ENCODE results near the gene FARS2.
"Not testable (repeated sequence)": the region's sequence is repeated elsewhere in the genome, so short reads cannot be mapped to it uniquely, and the experiment has no call there.

FARS2 gene

DNA sequence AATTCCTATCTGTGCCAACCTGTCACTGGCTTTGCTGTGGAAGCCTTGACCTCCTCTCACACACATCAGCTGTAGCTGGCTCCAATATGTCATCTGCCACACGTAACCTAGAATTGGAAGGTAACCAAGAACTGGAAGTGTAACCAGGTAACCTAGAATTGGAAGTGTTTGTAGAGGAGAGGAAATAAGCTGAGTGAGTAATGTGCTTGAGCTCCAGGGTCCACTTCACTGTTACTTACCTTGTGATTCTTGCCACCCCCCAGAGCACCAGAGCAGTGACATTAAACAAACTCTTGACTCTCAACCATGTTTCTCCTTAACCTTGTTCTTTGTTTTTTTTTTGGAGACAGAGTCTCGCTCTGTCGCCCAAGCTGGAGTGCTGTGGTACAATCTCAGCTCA, 394.9 kb downstream of the FARS2 start:
- WGBS, 2 experiments, result 89 to 100% methylated on average over 3 of the region's 3 CpGs
- no peak overlapping the region for H3K27ac ChIP-seq (ENCODE audit: insufficient read depth, low read depth, low read length, poor library complexity, severe bottlenecking)
- no peaks in the 10 kb centered on the region for H3K36me3 ChIP-seq (ENCODE audit: control insufficient read depth, insufficient read depth, low read length)
- H3K4me1 ChIP-seq (ENCODE audit: control insufficient read depth, insufficient read depth, low read length), result no peaks in the 10 kb centered on the region
- H3K9me3 ChIP-seq (ENCODE audit: control insufficient read depth, low read length), result no peaks in the 10 kb centered on the region
- H3K27me3 ChIP-seq (ENCODE audit: control insufficient read depth, insufficient read depth, low read length, poor library complexity, severe bottlenecking), result no peaks in the 10 kb centered on the region
- no peak overlapping the region for H3K4me3 ChIP-seq (ENCODE audit: insufficient read depth, low read depth, low read length)

DNA sequence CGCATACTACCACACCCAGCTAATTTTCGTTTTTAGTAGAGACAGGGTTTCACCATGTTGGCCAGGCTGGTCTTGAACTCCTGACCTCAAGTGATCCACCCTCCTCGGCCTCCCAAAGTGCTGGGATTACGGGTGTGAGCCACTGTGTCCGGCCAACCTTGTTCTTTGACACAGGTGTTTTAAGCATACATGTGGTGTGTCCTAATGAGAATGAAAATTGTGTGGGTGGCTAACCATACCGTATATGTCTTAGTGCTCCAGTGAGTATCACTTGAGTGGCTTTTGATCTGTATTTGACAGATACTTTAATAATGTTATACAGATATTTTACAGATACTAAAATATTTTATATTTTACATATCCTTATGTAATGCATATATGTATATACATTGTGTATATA, 395.4 kb downstream of the FARS2 start:
- not testable (repeated sequence) for H3K9me3 ChIP-seq (ENCODE audit: control insufficient read depth, low read length); H3K27me3 ChIP-seq (ENCODE audit: control insufficient read depth, insufficient read depth, low read length, poor library complexity, severe bottlenecking); H3K4me1 ChIP-seq (ENCODE audit: control insufficient read depth, insufficient read depth, low read length); H3K4me3 ChIP-seq (ENCODE audit: insufficient read depth, low read depth, low read length); H3K36me3 ChIP-seq (ENCODE audit: control insufficient read depth, insufficient read depth, low read length); H3K27ac ChIP-seq (ENCODE audit: insufficient read depth, low read depth, low read length, poor library complexity, severe bottlenecking)
- 94 to 96% methylated on average over 6 of the region's 6 CpGs for WGBS, 2 experiments

DNA sequence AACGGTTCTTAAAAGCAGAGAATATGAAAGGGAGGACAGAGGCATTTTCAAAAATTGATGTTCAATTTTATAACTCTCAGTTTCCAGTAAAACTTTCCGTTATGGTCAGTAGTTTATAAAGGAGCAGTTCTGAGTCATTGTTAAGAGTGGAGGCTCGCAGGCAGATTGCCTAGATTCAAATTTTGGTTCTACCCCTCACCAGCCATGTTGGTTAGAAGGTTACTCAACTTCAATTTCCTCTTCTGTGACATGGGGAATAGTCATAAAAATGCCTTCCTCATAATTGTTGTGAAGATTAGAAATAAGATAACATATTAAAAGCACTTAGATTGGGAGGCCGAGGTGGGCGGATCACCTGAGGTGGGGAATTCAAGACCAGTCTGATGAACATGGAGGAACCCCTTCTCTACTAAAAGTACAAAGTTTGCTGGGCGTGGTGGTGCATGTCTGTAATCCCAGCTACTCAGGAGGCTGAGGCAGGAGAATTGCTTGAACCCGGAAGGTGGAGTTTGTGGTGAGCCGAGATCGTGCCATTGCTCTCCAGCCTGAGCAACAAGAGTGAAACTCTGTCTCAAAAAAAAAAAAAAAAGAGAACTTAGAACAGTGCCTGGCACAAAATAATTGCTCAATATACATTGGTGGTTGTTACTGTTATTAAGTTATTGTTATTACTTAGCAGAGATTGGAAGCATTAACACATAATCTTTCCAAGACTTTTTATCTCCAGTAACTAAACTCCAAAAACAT, 396.5 kb downstream of the FARS2 start:
- WGBS, 2 experiments, result 94 to 95% methylated on average over 9 of the region's 9 CpGs
- Histone ChIP-seq H3K4me1 (ENCODE audit: control insufficient read depth, insufficient read depth, low read length) (no peaks in the 10 kb centered on the region), H3K27me3 (ENCODE audit: control insufficient read depth, insufficient read depth, low read length, poor library complexity, severe bottlenecking) (no peaks in the 10 kb centered on the region), H3K9me3 (ENCODE audit: control insufficient read depth, low read length) (no peaks in the 10 kb centered on the region), H3K4me3 (ENCODE audit: insufficient read depth, low read depth, low read length) (no peak overlapping the region), H3K27ac (ENCODE audit: insufficient read depth, low read depth, low read length, poor library complexity, severe bottlenecking) (no peak overlapping the region), H3K36me3 (ENCODE audit: control insufficient read depth, insufficient read depth, low read length) (no peaks in the 10 kb centered on the region)

DNA sequence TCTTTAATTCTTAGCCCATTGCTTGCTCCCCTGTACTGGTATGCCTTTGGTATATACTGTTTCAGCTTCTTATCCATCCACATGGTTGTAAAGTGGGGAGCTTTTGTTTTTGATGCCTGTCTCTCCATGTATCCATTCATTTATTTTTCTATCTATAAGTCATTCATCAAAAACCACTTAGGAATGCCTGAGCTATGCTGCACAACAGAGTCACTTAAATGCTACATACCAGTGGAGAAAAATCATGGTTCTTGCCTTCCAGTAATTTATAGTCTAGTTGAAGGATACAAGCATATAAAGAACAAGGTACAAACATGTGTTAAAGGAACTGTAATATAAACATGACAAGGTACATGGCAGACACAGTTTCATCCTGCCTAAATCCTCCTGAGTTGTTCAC, 398.2 kb downstream of the FARS2 start:
- Histone ChIP-seq H3K4me3 (ENCODE audit: insufficient read depth, low read depth, low read length) (no peak overlapping the region), H3K27me3 (ENCODE audit: control insufficient read depth, insufficient read depth, low read length, poor library complexity, severe bottlenecking) (no peaks in the 10 kb centered on the region), H3K4me1 (ENCODE audit: control insufficient read depth, insufficient read depth, low read length) (peaks cover 7% of the 10 kb centered on the region), H3K36me3 (ENCODE audit: control insufficient read depth, insufficient read depth, low read length) (no peaks in the 10 kb centered on the region), H3K27ac (ENCODE audit: insufficient read depth, low read depth, low read length, poor library complexity, severe bottlenecking) (no peak overlapping the region), H3K9me3 (ENCODE audit: control insufficient read depth, low read length) (no peaks in the 10 kb centered on the region)

DNA sequence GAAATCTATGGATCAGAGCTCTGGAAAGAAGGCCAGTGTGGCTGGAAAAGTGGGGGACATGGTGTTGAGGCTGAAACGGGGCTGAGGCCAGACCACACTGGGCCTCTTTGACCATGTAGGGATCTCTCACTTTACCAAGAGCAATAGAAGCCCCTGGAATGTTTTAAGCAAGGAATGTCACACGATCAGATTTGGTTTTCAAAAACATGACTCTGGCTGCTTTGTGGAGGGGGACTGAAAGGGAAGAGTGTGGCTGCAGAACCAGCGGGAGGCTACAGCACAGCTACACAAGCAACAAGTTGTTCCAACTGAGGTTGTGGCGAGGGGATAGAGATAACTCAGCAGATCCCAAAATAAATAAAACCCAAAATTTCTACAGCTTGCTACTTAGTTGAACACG, 399.5 kb downstream of the FARS2 start:
- no peaks in the 10 kb centered on the region for H3K36me3 ChIP-seq (ENCODE audit: control insufficient read depth, insufficient read depth, low read length)
- 70 to 72% methylated on average over 4 to 5 of the region's 5 CpGs for WGBS, 2 experiments

DNA sequence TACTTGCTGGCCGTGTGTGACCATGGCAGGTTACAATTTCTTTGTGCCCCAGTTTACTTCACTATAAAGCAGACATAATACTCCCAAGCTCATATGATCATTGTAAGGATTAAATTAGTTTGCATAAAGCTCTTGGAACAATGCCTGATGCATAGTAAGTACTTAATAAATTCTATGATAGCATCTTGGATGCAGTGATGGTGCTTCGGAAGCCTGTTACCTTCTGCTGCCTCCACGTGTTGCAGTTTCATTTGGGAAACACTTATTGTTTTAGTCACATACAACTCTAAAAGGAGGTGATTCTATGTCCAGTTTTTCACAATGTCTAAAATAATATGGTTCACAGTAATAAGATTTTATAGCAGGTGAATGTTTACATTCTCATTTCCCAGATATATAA, 401.5 kb downstream of the FARS2 start:
- Histone ChIP-seq H3K27me3 (ENCODE audit: control insufficient read depth, insufficient read depth, low read length, poor library complexity, severe bottlenecking) (no peaks in the 10 kb centered on the region), H3K9me3 (ENCODE audit: control insufficient read depth, low read length) (no peaks in the 10 kb centered on the region), H3K36me3 (ENCODE audit: control insufficient read depth, insufficient read depth, low read length) (no peaks in the 10 kb centered on the region), H3K4me3 (ENCODE audit: insufficient read depth, low read depth, low read length) (no peak overlapping the region), H3K27ac (ENCODE audit: insufficient read depth, low read depth, low read length, poor library complexity, severe bottlenecking) (no peak overlapping the region), H3K4me1 (ENCODE audit: control insufficient read depth, insufficient read depth, low read length) (peaks cover 16% of the 10 kb centered on the region)
- WGBS, 2 experiments, result 93 to 100% methylated on average over 3 of the region's 3 CpGs

More for the DNA sequence above, 399.5 kb downstream of the FARS2 start:
- Histone ChIP-seq H3K27ac (ENCODE audit: insufficient read depth, low read depth, low read length, poor library complexity, severe bottlenecking) (no peak overlapping the region), H3K27me3 (ENCODE audit: control insufficient read depth, insufficient read depth, low read length, poor library complexity, severe bottlenecking) (no peaks in the 10 kb centered on the region), H3K4me3 (ENCODE audit: insufficient read depth, low read depth, low read length) (no peak overlapping the region), H3K4me1 (ENCODE audit: control insufficient read depth, insufficient read depth, low read length) (peaks cover 16% of the 10 kb centered on the region), H3K9me3 (ENCODE audit: control insufficient read depth, low read length) (no peaks in the 10 kb centered on the region)

DNA sequence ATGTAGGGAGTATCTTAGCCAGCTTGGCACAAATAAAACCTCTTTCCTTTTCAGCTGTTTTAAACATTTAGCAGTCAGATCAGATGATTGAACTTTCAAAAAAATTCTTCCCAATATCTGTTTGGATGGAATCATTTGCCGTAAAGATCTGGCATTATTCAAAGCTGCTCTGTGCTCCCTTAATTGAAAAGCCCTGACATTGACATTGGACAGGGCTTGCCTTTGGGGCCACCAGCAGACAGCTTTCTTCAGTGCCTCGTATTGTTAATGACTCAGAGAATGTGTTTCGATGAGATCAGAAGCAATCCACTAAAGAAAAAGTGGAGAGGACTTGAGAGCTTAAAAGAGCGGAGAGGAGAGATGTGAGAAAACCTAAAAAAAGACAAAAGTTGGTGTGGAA, 401.9 kb downstream of the FARS2 start:
- 93 to 95% methylated on average over 4 of the region's 4 CpGs for WGBS, 2 experiments
- H3K27ac ChIP-seq (ENCODE audit: insufficient read depth, low read depth, low read length, poor library complexity, severe bottlenecking), result no peak overlapping the region

DNA sequence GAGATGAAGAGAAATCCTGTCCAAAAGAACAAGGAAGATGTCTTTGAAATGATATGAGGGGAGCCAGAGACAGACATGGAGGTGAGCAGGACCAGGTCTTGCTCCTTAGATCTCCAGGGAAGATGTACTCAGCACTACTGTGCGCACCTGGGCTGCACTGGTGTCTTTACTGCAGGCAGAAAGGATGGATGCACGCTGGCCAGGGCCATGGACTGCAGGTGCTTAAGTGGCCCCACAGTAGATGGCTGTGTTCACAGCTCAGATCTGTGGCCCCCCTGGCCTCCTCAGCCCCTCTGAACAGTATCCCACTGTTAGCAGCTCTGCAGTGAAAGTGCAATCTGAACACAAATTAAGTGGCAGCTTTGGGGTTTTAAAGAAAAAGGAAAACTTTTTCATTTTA, 402.4 kb downstream of the FARS2 start:
- H3K4me1 ChIP-seq (ENCODE audit: control insufficient read depth, insufficient read depth, low read length), result peaks cover 16% of the 10 kb centered on the region
- H3K9me3 ChIP-seq (ENCODE audit: control insufficient read depth, low read length), result no peaks in the 10 kb centered on the region
- no peaks in the 10 kb centered on the region for H3K36me3 ChIP-seq (ENCODE audit: control insufficient read depth, insufficient read depth, low read length)
- H3K27ac ChIP-seq (ENCODE audit: insufficient read depth, low read depth, low read length, poor library complexity, severe bottlenecking), result no peak overlapping the region
- no peak overlapping the region for H3K4me3 ChIP-seq (ENCODE audit: insufficient read depth, low read depth, low read length)
- no peaks in the 10 kb centered on the region for H3K27me3 ChIP-seq (ENCODE audit: control insufficient read depth, insufficient read depth, low read length, poor library complexity, severe bottlenecking)
- WGBS, 2 experiments, result 92 to 93% methylated on average over 2 of the region's 2 CpGs

More for the DNA sequence above, 401.9 kb downstream of the FARS2 start:
- Histone ChIP-seq H3K27me3 (ENCODE audit: control insufficient read depth, insufficient read depth, low read length, poor library complexity, severe bottlenecking) (no peaks in the 10 kb centered on the region), H3K9me3 (ENCODE audit: control insufficient read depth, low read length) (no peaks in the 10 kb centered on the region), H3K36me3 (ENCODE audit: control insufficient read depth, insufficient read depth, low read length) (no peaks in the 10 kb centered on the region), H3K4me1 (ENCODE audit: control insufficient read depth, insufficient read depth, low read length) (peaks cover 16% of the 10 kb centered on the region), H3K4me3 (ENCODE audit: insufficient read depth, low read depth, low read length) (no peak overlapping the region)

DNA sequence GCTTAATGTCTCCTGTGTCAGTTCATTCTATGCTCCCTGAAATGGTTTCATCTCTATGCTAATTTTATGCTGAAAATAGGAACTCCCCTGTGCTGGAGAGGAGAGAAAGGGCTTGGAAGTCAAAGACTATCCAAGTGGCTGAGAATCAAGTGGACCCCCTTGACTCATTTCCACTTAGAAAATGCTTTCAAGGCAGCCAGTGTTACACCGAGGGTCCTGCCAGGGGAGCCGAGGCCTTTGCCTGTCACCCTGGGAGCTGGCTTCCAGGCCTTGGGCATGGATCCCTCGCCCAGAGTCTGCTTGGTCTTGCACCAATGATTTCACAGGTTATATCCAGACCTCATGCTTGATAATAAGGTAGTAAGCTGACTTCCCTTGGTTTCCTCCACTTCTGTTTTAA, 402.8 kb downstream of the FARS2 start:
- Histone ChIP-seq H3K4me1 (ENCODE audit: control insufficient read depth, insufficient read depth, low read length) (peaks cover 16% of the 10 kb centered on the region), H3K9me3 (ENCODE audit: control insufficient read depth, low read length) (no peaks in the 10 kb centered on the region)
- WGBS, 2 experiments, result 90 to 95% methylated on average over 3 of the region's 3 CpGs

DNA sequence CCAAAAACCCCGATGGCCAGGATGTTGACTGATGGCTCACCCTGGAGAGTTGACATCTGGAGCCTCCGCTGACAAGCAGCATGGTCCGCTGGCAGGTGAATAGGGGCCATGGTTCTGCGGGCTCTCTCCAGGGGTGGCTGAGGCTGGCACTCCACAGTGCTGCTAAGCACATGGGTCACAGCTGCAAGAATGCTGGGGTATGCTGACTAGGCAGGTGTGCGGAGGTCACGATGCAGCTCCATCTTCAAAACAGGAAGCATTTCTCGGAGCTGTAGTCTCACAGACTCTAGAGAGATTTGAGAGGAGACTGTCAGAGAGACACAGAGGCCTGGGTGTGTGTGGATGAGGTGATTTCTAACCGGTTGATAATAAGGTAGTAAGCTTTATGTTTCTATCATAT, 403.9 kb downstream of the FARS2 start:
- 67 to 86% methylated on average over 7 of the region's 8 CpGs for WGBS, 2 experiments
- H3K27me3 ChIP-seq (ENCODE audit: control insufficient read depth, insufficient read depth, low read length, poor library complexity, severe bottlenecking), result no peaks in the 10 kb centered on the region

More for the DNA sequence above, 402.8 kb downstream of the FARS2 start:
- Histone ChIP-seq H3K27me3 (ENCODE audit: control insufficient read depth, insufficient read depth, low read length, poor library complexity, severe bottlenecking) (no peaks in the 10 kb centered on the region), H3K4me3 (ENCODE audit: insufficient read depth, low read depth, low read length) (no peak overlapping the region), H3K27ac (ENCODE audit: insufficient read depth, low read depth, low read length, poor library complexity, severe bottlenecking) (no peak overlapping the region), H3K36me3 (ENCODE audit: control insufficient read depth, insufficient read depth, low read length) (no peaks in the 10 kb centered on the region)

DNA sequence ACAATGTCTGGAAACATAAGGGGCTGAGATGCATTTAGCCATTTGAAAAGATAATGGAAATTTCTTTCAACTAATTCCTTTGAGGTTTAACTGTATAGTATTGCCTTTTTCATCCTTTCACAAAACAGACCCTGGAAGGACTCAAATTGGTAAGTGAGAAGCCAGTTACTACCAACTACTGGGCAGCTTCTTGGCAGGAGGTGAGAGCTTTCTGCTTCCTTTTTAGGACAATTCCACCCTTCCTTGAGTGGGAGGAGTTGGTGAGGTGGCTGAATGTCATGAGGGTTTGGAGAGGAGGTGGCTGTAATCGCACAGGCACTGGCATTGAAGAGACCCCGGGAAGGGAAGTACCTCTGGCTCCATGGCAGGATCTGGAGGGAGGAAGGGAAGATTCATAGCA, 404.4 kb downstream of the FARS2 start:
- WGBS, 2 experiments, result 85 to 93% methylated on average over 2 of the region's 2 CpGs

More for the DNA sequence above, 403.9 kb downstream of the FARS2 start:
- Histone ChIP-seq H3K4me1 (ENCODE audit: control insufficient read depth, insufficient read depth, low read length) (peaks cover 16% of the 10 kb centered on the region), H3K4me3 (ENCODE audit: insufficient read depth, low read depth, low read length) (no peak overlapping the region), H3K9me3 (ENCODE audit: control insufficient read depth, low read length) (no peaks in the 10 kb centered on the region), H3K27ac (ENCODE audit: insufficient read depth, low read depth, low read length, poor library complexity, severe bottlenecking) (no peak overlapping the region), H3K36me3 (ENCODE audit: control insufficient read depth, insufficient read depth, low read length) (no peaks in the 10 kb centered on the region)

More for the DNA sequence above, 404.4 kb downstream of the FARS2 start:
- Histone ChIP-seq H3K4me3 (ENCODE audit: insufficient read depth, low read depth, low read length) (no peak overlapping the region), H3K9me3 (ENCODE audit: control insufficient read depth, low read length) (no peaks in the 10 kb centered on the region), H3K27me3 (ENCODE audit: control insufficient read depth, insufficient read depth, low read length, poor library complexity, severe bottlenecking) (no peaks in the 10 kb centered on the region), H3K27ac (ENCODE audit: insufficient read depth, low read depth, low read length, poor library complexity, severe bottlenecking) (no peak overlapping the region), H3K4me1 (ENCODE audit: control insufficient read depth, insufficient read depth, low read length) (peaks cover 16% of the 10 kb centered on the region), H3K36me3 (ENCODE audit: control insufficient read depth, insufficient read depth, low read length) (no peaks in the 10 kb centered on the region)
